Heart left ventricle (tissue), 13 donors: ENCODE data around the gene TRAFD1.

Experiments
- CTCF ChIP-seq, 12 donors: fragments of 200-600 bp; sonication (generic) in 4 of 12; IDR thresholded peaks; one replicate each; pipeline versions ENCODE4 v1.5.0 to v1.8.0; 2018 to 2022; ENCODE audit warnings: antibody characterized with exemption in 12 of 12, mild to moderate bottlenecking in 5 of 12
- POLR2A ChIP-seq, 2 donors: fragments of 450-650 bp; IDR thresholded peaks; one replicate each; pipeline ENCODE4 v1.6.1; 2017; ENCODE audit warnings: antibody characterized with exemption in 2 of 2, mild to moderate bottlenecking in 2 of 2, moderate library complexity in 2 of 2
- donor health status: ischemic (EF 13 %, LVEDD 7.1; RV severe dilation, severe dysfunction).
- donor health status: DM: no; HTN: yes; CAD: no.
- donor health status: DM: no; HTN: no; CAD: no.
- donor health status: ischemic (EF 25% LVEDD 6.9; RV normal size, moderate dysfunction).
- donor health status: ischemic (EF 25% LVEDD 5.7; RV mildly dilated, moderate dysfunction).
- donor health status: ischemic (EF 35%, LVEDD 5.7; RV mildly dilated, moderate dysfunction).
- donor health status: nonischemic (EF 11% LVEDD 7.7; RV severe dilation, severe dysfunction).
- donor health status: DM: yes; HTN: yes; CAD: no.
- donor health status: PGD.
- donor health status: ischemic (EF 29% LVEDD 5.4; RV normal size, mild dysfunction).
- donor health status: nonischemic (EF 23%, LVEDD 6.1; RV moderate dilation, normal function).

- no peak for TF ChIP-seq CTCF (IDR thresholded peaks at IDR 0.05)
- no peak for TF ChIP-seq POLR2A (IDR thresholded peaks at IDR 0.05)
Measured at GRCh38 chr12:112131686-112132085, 6.3 kb downstream of the TRAFD1 start.
